Upper lobe of left lung (tissue), 6 donors: ENCODE data around the gene MRPL22. TPM values are rescaled to one million over a fixed set of nuclear protein-coding genes. Genes with fewer than 3 reads are reported as not detected.

Source experiments
- ATAC-seq, 2 donors: fragments of 200-7000 bp; cut with Tn5 transposase; one replicate each; pipeline ENCODE4 v1.9.1; 2022; ENCODE audit warnings: mild to moderate bottlenecking in 2 of 2, moderate library complexity in 2 of 2; ENCODE audit not compliant: low FRiP score in 2 of 2
- DNase-seq, 2 donors: peaks; one replicate each; pipeline ENCODE4 v3.0.0-alpha.2; 2019 to 2020
- H3K27ac ChIP-seq, 4 donors: fragments of 200-600 bp; sonication (generic); one replicate each; pipeline ENCODE4 v1.5.1; 2016 to 2019
- H3K27me3 ChIP-seq, 4 donors: fragments of 200-600 bp; sonication (generic); one replicate each; pipeline ENCODE4 v1.5.1; 2017 to 2019
- H3K36me3 ChIP-seq, 4 donors: fragments of 200-600 bp; sonication (generic); one replicate each; pipeline ENCODE4 v1.5.1; 2016 to 2019
- H3K4me1 ChIP-seq, 4 donors: fragments of 200-600 bp; sonication (generic); one replicate each; pipeline ENCODE4 v1.5.1; 2018 to 2019
- H3K4me3 ChIP-seq, 4 donors: fragments of 200-600 bp; sonication (generic); one replicate each; pipeline ENCODE4 v1.5.1; 2017 to 2019; ENCODE audit warnings: mild to moderate bottlenecking in 2 of 4, moderate library complexity in 1 of 4
- H3K9me3 ChIP-seq, 4 donors: fragments of 200-600 bp; sonication (generic); one replicate each; pipeline ENCODE4 v1.5.1; 2018 to 2019
- CTCF ChIP-seq, 6 experiments: fragments of 450-650 bp in 4 of 6; fragments of 200-600 bp in 2 of 6; sonication (generic) in 2 of 6; IDR thresholded peaks; one replicate each; pipeline ENCODE4 v1.5.1; 2016 to 2019; ENCODE audit warnings: antibody characterized with exemption in 6 of 6
- EP300 ChIP-seq, 4 donors: sonication (generic); formaldehyde crosslinking; IDR thresholded peaks; one replicate each; pipeline ENCODE4 v1.5.1; 2017; ENCODE audit warnings: antibody characterized with exemption in 4 of 4, control low read depth in 2 of 4
- POLR2A ChIP-seq, 4 donors: fragments of 450-650 bp; IDR thresholded peaks; one replicate each; pipeline ENCODE4 v1.5.1; 2016 to 2017; ENCODE audit warnings: antibody characterized with exemption in 4 of 4, mild to moderate bottlenecking in 2 of 4
- POLR2AphosphoS5 ChIP-seq, 2 donors: sonication (generic); formaldehyde crosslinking; IDR thresholded peaks; one replicate each; pipeline ENCODE4 v1.5.1; 2017; ENCODE audit warnings: antibody characterized with exemption in 2 of 2
- WGBS, 2 donors: methylation state at CpG; one replicate each; pipeline ENCODE4 v1.1.5; 2017 to 2018; 5-methylcytosine and 5-hydroxymethylcytosine counted together
- total RNA-seq, 6 donors: library from RNA; depleted of rRNA in 4 of 6; stranded (reverse); fragments of >200 nt in 4 of 6; gene quantifications; one replicate each; pipeline versions ENCODE4 v1.1.0 to v1.2.1, GENCODE V29; 2016 to 2021
- donor health status: DM: no; HTN: no; CAD: no; lungs with moderate emphysema.
- donor health status: DM: no; HTN: yes; CAD: no; lungs with severe emphysema.

Gene MRPL22
- total RNA-seq, 6 donors from 2014 or later = 7.3 to 34.0 (median 30.3) TPM

- no peak for ATAC-seq
These were observed 44.2 kb upstream of the MRPL22 start for GRCh38 chr5:154896562-154897165.

GRCh38 chr5:154898210-154898609 lies 42.7 kb upstream of the MRPL22 start:
- peaks cover 12 to 24% (median 21%) of the 10 kb centered on the region in 4 donors for H3K4me1 ChIP-seq
- no peaks in the 10 kb centered on the region for H3K27me3 ChIP-seq
- H3K4me3 ChIP-seq = peak overlapping the region in 2 of 4 donors; percentile 29 to 34
- no peaks in the 10 kb centered on the region for H3K9me3 ChIP-seq
- no peak for ATAC-seq
- H3K36me3 ChIP-seq = peaks cover 3 to 87% (median 40%) of the 10 kb centered on the region in 4 donors
- 72 to 97% methylated on average over 4 of the region's 4 CpGs for WGBS, 2 donors
- DNase-seq = no peak
- TF ChIP-seq CTCF (IDR thresholded peaks at IDR 0.05) (no peak), POLR2AphosphoS5 (IDR thresholded peaks at IDR 0.05) (no peak), EP300 (IDR thresholded peaks at IDR 0.05) (no peak), POLR2A (IDR thresholded peaks at IDR 0.05) (no peak)
- H3K27ac ChIP-seq = peak overlapping the region in 3 of 4 donors; percentile 65 to 81 (median 67)

More at GRCh38 chr5:154896562-154897165, 44.2 kb upstream of the MRPL22 start:
- Histone ChIP-seq H3K4me3 (no peak overlapping the region), H3K9me3 (no peaks in the 10 kb centered on the region), H3K36me3 (peaks cover under 1 to 86% (median 36%) of the 10 kb centered on the region in 4 donors), H3K27ac (peak overlapping the region in 1 of 4 donors; percentile 12), H3K4me1 (peaks cover 12 to 24% (median 21%) of the 10 kb centered on the region in 4 donors), H3K27me3 (no peaks in the 10 kb centered on the region)
- no peak for DNase-seq
- no peak for TF ChIP-seq EP300 (IDR thresholded peaks at IDR 0.05)
- TF ChIP-seq CTCF (IDR thresholded peaks at IDR 0.05) = no peak
- no peak for TF ChIP-seq POLR2AphosphoS5 (IDR thresholded peaks at IDR 0.05)
- TF ChIP-seq POLR2A (IDR thresholded peaks at IDR 0.05) = no peak

GRCh38 chr5:154899151-154899816 lies 41.6 kb upstream of the MRPL22 start:
- peak; percentile 62 to 68 for ATAC-seq
- TF ChIP-seq POLR2AphosphoS5 (IDR thresholded peaks at IDR 0.05) (peak in 1 of 2 donors; percentile 21), POLR2A (IDR thresholded peaks at IDR 0.05) (peak in 1 of 4 donors; percentile 47), EP300 (IDR thresholded peaks at IDR 0.05) (no peak)
- WGBS, 2 donors = 54 to 58% methylated on average over 9 of the region's 9 CpGs
- H3K27ac ChIP-seq = peak overlapping the region; percentile 65 to 87 (median 74)
- peaks cover 3 to 87% (median 41%) of the 10 kb centered on the region in 4 donors for H3K36me3 ChIP-seq
- peak overlapping the region in 2 of 4 donors; percentile 29 to 34 for H3K4me3 ChIP-seq
- H3K4me1 ChIP-seq = peaks cover 12 to 24% (median 21%) of the 10 kb centered on the region in 4 donors
- no peaks in the 10 kb centered on the region for H3K9me3 ChIP-seq
- H3K27me3 ChIP-seq = no peaks in the 10 kb centered on the region
- DNase-seq = peak; percentile 52 to 59

GRCh38 chr5:154900066-154900465 lies 40.8 kb upstream of the MRPL22 start:
- H3K27ac ChIP-seq = peak overlapping the region; percentile 65 to 87 (median 74)
- no peaks in the 10 kb centered on the region for H3K9me3 ChIP-seq
- no peak for DNase-seq
- H3K4me3 ChIP-seq = no peak overlapping the region
- ATAC-seq = no peak
- peaks cover 3 to 87% (median 41%) of the 10 kb centered on the region in 4 donors for H3K36me3 ChIP-seq
- no peak for TF ChIP-seq EP300 (IDR thresholded peaks at IDR 0.05)
- no peak for TF ChIP-seq POLR2A (IDR thresholded peaks at IDR 0.05)
- no peak for TF ChIP-seq CTCF (IDR thresholded peaks at IDR 0.05)
- no peak for TF ChIP-seq POLR2AphosphoS5 (IDR thresholded peaks at IDR 0.05)
- WGBS, 2 donors = 76 to 80% methylated on average over 1 of the region's 1 CpG
- no peaks in the 10 kb centered on the region for H3K27me3 ChIP-seq
- peaks cover 12 to 24% (median 21%) of the 10 kb centered on the region in 4 donors for H3K4me1 ChIP-seq

GRCh38 chr5:154901276-154901675 lies 39.6 kb upstream of the MRPL22 start:
- H3K27me3 ChIP-seq = no peaks in the 10 kb centered on the region
- DNase-seq (no peak), ATAC-seq (no peak)
- no peaks in the 10 kb centered on the region for H3K9me3 ChIP-seq
- H3K4me3 ChIP-seq = no peak overlapping the region
- H3K27ac ChIP-seq = peak overlapping the region in 2 of 4 donors; percentile 65 to 87
- TF ChIP-seq POLR2A (IDR thresholded peaks at IDR 0.05) = no peak
- no peak for TF ChIP-seq EP300 (IDR thresholded peaks at IDR 0.05)
- TF ChIP-seq POLR2AphosphoS5 (IDR thresholded peaks at IDR 0.05) = no peak
- no peak for TF ChIP-seq CTCF (IDR thresholded peaks at IDR 0.05)
- WGBS, 2 donors = 97 to 99% methylated on average over 2 of the region's 2 CpGs
- H3K4me1 ChIP-seq = peaks cover 11 to 24% (median 18%) of the 10 kb centered on the region in 4 donors
- peaks cover 3 to 86% (median 39%) of the 10 kb centered on the region in 4 donors for H3K36me3 ChIP-seq
